ENCODE data around the gene ARFGAP3.
"Not testable (repeated sequence)": the region's sequence is repeated elsewhere in the genome, so short reads cannot be mapped to it uniquely, and the experiment has no call there.

ARFGAP3 gene

GRCh38 chr22:42758931-42759629, 98.0 kb downstream of the ARFGAP3 start:
- DNase-seq: no peak

- DNase-seq: not testable (repeated sequence)
Measured at GRCh38 chr22:42755553-42755952, 101.5 kb downstream of the ARFGAP3 start.

GRCh38 chr22:42755121-42755520, 102.0 kb downstream of the ARFGAP3 start:
- not testable (repeated sequence) for DNase-seq

- no peak for DNase-seq
Measured at GRCh38 chr22:42754658-42755057, 102.4 kb downstream of the ARFGAP3 start.

GRCh38 chr22:42752912-42753311, 104.2 kb downstream of the ARFGAP3 start:
- DNase-seq: no peak

GRCh38 chr22:42752230-42752746, 104.8 kb downstream of the ARFGAP3 start:
- DNase-seq: no peak

- DNase-seq: not testable (repeated sequence)
Measured at GRCh38 chr22:42750421-42750820, 106.7 kb downstream of the ARFGAP3 start.

- DNase-seq: no peak
Measured at GRCh38 chr22:42747701-42748513, 109.2 kb downstream of the ARFGAP3 start.

All from NCI-H1105 (cell line).